ENCODE results near the gene PPDPF.
"Not testable (repeated sequence)": the region's sequence is repeated elsewhere in the genome, so short reads cannot be mapped to it uniquely, and the experiment has no call there.

PPDPF gene

DNA sequence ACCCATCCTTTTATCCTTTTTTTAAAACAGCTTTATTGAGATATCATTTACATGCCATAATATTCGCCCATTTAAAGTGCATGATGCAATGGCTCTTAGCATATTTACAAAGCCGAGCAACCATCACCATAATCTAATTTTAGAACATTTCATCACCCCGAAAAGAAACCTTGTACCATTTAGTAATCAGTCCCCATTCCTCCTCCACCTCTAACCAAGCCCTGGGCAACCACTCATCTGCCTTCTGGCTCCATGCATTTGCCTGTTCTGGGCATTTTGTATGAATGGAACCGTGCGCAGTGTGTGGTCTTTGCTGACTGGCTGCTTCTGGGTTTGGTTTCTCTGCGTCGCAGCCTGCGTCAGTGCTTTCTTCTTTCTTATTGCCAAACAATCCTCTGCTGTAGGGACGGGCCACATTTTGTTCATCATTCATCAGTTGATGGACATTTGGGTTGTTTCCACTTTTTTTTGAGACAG is 11.4 kb upstream of the PPDPF start:
- no peak overlapping the region for H3K9ac ChIP-seq (ENCODE audit: low read length)
- H3K9me3 ChIP-seq (replicated peaks; ENCODE audit: insufficient read depth, low read length) = no peaks in the 10 kb centered on the region
- H3K4me2 ChIP-seq (ENCODE audit: low read depth, low read length) = no peak overlapping the region
- H3K4me1 ChIP-seq (ENCODE audit: low read length) = no peaks in the 10 kb centered on the region
- no peaks in the 10 kb centered on the region for H3K79me2 ChIP-seq (ENCODE audit: low read length)
- H4K20me1 ChIP-seq (ENCODE audit: insufficient read depth, low read length) = no peaks in the 10 kb centered on the region
- no peaks in the 10 kb centered on the region for H3K9me2 ChIP-seq (replicated peaks; ENCODE audit: insufficient read depth, low read length)
- no peak overlapping the region for H3K27ac ChIP-seq (ENCODE audit: low read length)
- TF ChIP-seq EZH2phosphoT487 (IDR thresholded peaks at IDR 0.05; ENCODE audit: low read length) = no peak
- no peak for TF ChIP-seq EZH2 (optimal IDR thresholded peaks at IDR 0.05; ENCODE audit: low read depth, low read length)
- TF ChIP-seq, protein P1, sequence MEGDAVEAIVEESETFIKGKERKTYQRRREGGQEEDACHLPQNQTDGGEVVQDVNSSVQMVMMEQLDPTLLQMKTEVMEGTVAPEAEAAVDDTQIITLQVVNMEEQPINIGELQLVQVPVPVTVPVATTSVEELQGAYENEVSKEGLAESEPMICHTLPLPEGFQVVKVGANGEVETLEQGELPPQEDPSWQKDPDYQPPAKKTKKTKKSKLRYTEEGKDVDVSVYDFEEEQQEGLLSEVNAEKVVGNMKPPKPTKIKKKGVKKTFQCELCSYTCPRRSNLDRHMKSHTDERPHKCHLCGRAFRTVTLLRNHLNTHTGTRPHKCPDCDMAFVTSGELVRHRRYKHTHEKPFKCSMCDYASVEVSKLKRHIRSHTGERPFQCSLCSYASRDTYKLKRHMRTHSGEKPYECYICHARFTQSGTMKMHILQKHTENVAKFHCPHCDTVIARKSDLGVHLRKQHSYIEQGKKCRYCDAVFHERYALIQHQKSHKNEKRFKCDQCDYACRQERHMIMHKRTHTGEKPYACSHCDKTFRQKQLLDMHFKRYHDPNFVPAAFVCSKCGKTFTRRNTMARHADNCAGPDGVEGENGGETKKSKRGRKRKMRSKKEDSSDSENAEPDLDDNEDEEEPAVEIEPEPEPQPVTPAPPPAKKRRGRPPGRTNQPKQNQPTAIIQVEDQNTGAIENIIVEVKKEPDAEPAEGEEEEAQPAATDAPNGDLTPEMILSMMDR (IDR thresholded peaks at IDR 0.05; ENCODE audit: low read length) = no peak
- no peaks in the 10 kb centered on the region for H3F3A ChIP-seq (ENCODE audit: insufficient read depth, low read length)
- H2AFZ ChIP-seq (ENCODE audit: low read length) = no peak overlapping the region
- H3K27me3 ChIP-seq (replicated peaks; ENCODE audit: insufficient read depth, low read length) = peaks cover 100% of the 10 kb centered on the region
- no peak overlapping the region for H3K4me3 ChIP-seq (ENCODE audit: low read length)
- H3K36me3 ChIP-seq (replicated peaks; ENCODE audit: insufficient read depth, low read length) = no peaks in the 10 kb centered on the region
- DNase-seq = no peak

DNA sequence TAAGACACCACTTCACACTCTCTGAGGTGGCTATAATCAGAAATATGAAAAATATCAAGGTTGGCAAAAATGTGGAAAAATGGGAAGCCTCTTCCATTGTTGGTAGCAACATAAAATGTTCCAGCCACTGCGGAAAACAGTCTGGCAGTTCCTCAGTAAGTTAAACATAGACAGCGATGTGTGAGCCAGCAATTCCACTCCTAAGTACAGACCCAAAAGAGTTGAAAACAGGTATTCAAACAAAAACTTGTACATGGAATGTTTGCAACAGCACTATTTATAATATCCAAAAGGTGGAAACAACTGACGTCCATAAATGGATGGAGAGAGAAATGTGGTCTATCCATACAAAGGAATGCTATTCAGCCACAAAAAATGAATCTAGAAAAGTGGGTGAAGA is 7.4 kb upstream of the PPDPF start:
- peaks cover 92% of the 10 kb centered on the region for H3K27me3 ChIP-seq (replicated peaks; ENCODE audit: insufficient read depth, low read length)
- TF ChIP-seq EZH2 (optimal IDR thresholded peaks at IDR 0.05; ENCODE audit: low read depth, low read length) = no peak
- TF ChIP-seq, protein P1 (IDR thresholded peaks at IDR 0.05; ENCODE audit: low read length) = no peak
- no peak for TF ChIP-seq EZH2phosphoT487 (IDR thresholded peaks at IDR 0.05; ENCODE audit: low read length)
- H3K9me3 ChIP-seq (replicated peaks; ENCODE audit: insufficient read depth, low read length) = 0 out of 2 replicates have a peak, but pooled peaks cover 2% of the 10 kb centered on the region
- no peak overlapping the region for H3K9ac ChIP-seq (ENCODE audit: low read length)
- H3K4me3 ChIP-seq (ENCODE audit: low read length) = no peak overlapping the region
- no peak for DNase-seq
- no peaks in the 10 kb centered on the region for H3K79me2 ChIP-seq (ENCODE audit: low read length)
- H3F3A ChIP-seq (ENCODE audit: insufficient read depth, low read length) = no peaks in the 10 kb centered on the region
- H3K9me2 ChIP-seq (replicated peaks; ENCODE audit: insufficient read depth, low read length) = no peaks in the 10 kb centered on the region
- H3K4me2 ChIP-seq (ENCODE audit: low read depth, low read length) = no peak overlapping the region
- no peak overlapping the region for H2AFZ ChIP-seq (ENCODE audit: low read length)
- H3K36me3 ChIP-seq (replicated peaks; ENCODE audit: insufficient read depth, low read length) = no peaks in the 10 kb centered on the region
- H3K27ac ChIP-seq (ENCODE audit: low read length) = no peak overlapping the region
- no peaks in the 10 kb centered on the region for H3K4me1 ChIP-seq (ENCODE audit: low read length)
- no peaks in the 10 kb centered on the region for H4K20me1 ChIP-seq (ENCODE audit: insufficient read depth, low read length)

GRCh38 chr20:63514520-63514919 is 6.0 kb upstream of the PPDPF start:
- not testable (repeated sequence) for H3K36me3 ChIP-seq (replicated peaks; ENCODE audit: insufficient read depth, low read length); H3K4me1 ChIP-seq (ENCODE audit: low read length); H3K4me2 ChIP-seq (ENCODE audit: low read depth, low read length); H3K9me2 ChIP-seq (replicated peaks; ENCODE audit: insufficient read depth, low read length); H3F3A ChIP-seq (ENCODE audit: insufficient read depth, low read length); H3K4me3 ChIP-seq (ENCODE audit: low read length); H2AFZ ChIP-seq (ENCODE audit: low read length); DNase-seq; H3K79me2 ChIP-seq (ENCODE audit: low read length); H3K9ac ChIP-seq (ENCODE audit: low read length); H3K9me3 ChIP-seq (replicated peaks; ENCODE audit: insufficient read depth, low read length); H4K20me1 ChIP-seq (ENCODE audit: insufficient read depth, low read length); H3K27ac ChIP-seq (ENCODE audit: low read length)
- H3K27me3 ChIP-seq (replicated peaks; ENCODE audit: insufficient read depth, low read length) = peaks cover 93% of the 10 kb centered on the region

DNA sequence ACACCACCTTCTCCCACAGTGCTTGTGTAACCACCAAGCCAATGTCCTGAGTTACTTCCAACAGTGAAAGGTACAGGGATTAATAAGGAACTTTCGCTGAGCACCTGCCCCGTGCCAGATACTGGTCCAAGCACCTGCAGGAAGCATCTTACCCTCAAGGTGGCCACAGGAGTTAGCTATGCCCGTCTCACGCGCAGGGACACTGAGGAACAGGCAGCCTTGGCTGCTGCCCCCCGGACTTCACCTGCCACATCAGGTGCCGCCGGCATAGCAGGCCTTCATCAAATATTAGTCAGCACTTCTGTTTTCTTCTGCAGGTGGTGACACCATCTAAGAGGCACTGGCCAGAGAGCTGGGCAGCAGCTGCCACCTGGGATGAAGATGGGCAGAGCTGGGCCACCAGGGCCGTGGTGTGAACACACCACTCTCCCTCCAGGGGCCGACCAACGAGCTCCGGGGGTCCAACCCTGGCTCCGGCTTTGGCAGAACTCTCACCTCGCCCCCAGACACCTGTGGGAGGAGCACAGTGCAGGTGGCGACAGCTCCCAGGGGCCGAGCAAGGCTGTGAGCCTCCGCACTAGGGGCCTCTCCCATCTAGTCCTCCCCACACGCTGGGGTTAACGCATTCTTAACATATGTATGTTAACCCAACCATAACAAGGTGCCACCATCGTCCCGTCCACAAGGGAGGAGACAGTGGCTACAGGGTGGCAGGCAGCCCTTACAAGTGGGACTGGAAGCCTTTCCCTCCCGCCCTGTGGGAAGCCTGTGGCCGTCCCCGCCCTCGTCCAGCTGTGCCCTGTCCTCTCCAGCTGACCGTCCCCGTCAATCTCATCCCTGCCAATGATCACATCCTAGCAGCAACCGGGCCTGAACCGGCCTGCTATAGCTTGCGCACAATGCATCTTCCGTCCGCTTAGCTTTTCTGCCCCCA is 2.9 kb upstream of the PPDPF start:
- Histone ChIP-seq H3K4me1 (ENCODE audit: low read length) (0 out of 2 replicates have a peak, but pooled peaks cover 4% of the 10 kb centered on the region), H3K9me2 (replicated peaks; ENCODE audit: insufficient read depth, low read length) (no peaks in the 10 kb centered on the region), H4K20me1 (ENCODE audit: insufficient read depth, low read length) (no peaks in the 10 kb centered on the region), H3K4me2 (ENCODE audit: low read depth, low read length) (no peak overlapping the region), H2AFZ (ENCODE audit: low read length) (no peak overlapping the region), H3F3A (ENCODE audit: insufficient read depth, low read length) (no peaks in the 10 kb centered on the region), H3K36me3 (replicated peaks; ENCODE audit: insufficient read depth, low read length) (no peaks in the 10 kb centered on the region), H3K27me3 (replicated peaks; ENCODE audit: insufficient read depth, low read length) (peaks cover 65% of the 10 kb centered on the region), H3K4me3 (ENCODE audit: low read length) (no peak overlapping the region), H3K79me2 (ENCODE audit: low read length) (peaks cover 15% of the 10 kb centered on the region), H3K27ac (ENCODE audit: low read length) (no peak overlapping the region), H3K9ac (ENCODE audit: low read length) (no peak overlapping the region), H3K9me3 (replicated peaks; ENCODE audit: insufficient read depth, low read length) (0 out of 2 replicates have a peak, but pooled peaks cover 2% of the 10 kb centered on the region)
- TF ChIP-seq, protein P1 (IDR thresholded peaks at IDR 0.05; ENCODE audit: low read length) = no peak
- no peak for TF ChIP-seq EZH2 (optimal IDR thresholded peaks at IDR 0.05; ENCODE audit: low read depth, low read length)
- no peak for DNase-seq

Data from MM.1S (cell line).